ENCODE measurements around the gene PYROXD2.

PYROXD2 gene

GRCh38 chr10:98414578-98414931 is 427 bp downstream of the PYROXD2 start:
- no peak for DNase-seq (ENCODE audit: low spot score)

GRCh38 chr10:98411768-98412167 is 3.2 kb downstream of the PYROXD2 start:
- DNase-seq (ENCODE audit: low spot score), result no peak

DNA sequence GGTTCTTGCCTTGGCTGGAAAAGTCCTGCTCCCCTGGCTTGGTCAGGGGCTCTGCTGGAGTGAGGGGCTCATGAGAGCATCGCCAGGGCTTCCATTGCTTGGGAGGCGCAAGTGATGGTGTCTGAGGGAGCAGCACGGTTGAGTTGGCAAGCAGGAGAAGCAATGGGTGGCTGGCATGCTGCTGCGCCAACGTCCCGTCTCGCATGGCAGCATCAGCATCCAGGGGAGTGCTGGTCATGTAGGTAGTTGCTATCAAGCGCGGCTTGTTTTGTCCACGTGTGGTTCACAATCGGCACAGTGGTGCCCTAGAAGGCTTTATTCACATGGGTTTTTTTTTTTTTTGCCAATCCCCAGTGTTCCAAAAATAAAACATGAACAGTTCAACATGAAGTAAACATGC is 3.8 kb downstream of the PYROXD2 start:
- no peak for DNase-seq (ENCODE audit: low spot score)

GRCh38 chr10:98410759-98411158 is 4.2 kb downstream of the PYROXD2 start:
- DNase-seq (ENCODE audit: low spot score), result no peak

- no peak for DNase-seq (ENCODE audit: low spot score)
Observed at GRCh38 chr10:98410135-98410743, 4.7 kb downstream of the PYROXD2 start.

DNA sequence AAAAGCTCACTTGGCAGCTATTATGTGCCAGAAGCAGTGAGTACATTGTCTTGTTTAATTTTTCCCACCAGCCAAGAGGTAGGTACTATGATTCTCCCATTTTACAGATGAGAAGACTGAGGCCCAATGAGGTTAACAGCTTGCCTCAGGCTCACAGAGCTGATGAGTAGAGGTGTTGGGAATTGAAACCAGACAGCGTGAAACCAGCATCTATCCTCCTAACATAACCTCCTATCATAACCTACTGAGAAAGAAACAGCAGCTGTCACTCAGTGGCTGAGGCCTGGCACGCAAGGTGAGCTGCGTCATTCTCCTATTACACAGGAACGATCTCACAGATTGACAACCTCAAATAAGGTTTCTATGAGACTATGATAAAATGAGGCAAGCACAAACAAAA is 6.2 kb downstream of the PYROXD2 start:
- no peak for DNase-seq (ENCODE audit: low spot score)

- DNase-seq (ENCODE audit: low spot score), result no peak
Observed at GRCh38 chr10:98407744-98408241, 7.2 kb downstream of the PYROXD2 start.

DNA sequence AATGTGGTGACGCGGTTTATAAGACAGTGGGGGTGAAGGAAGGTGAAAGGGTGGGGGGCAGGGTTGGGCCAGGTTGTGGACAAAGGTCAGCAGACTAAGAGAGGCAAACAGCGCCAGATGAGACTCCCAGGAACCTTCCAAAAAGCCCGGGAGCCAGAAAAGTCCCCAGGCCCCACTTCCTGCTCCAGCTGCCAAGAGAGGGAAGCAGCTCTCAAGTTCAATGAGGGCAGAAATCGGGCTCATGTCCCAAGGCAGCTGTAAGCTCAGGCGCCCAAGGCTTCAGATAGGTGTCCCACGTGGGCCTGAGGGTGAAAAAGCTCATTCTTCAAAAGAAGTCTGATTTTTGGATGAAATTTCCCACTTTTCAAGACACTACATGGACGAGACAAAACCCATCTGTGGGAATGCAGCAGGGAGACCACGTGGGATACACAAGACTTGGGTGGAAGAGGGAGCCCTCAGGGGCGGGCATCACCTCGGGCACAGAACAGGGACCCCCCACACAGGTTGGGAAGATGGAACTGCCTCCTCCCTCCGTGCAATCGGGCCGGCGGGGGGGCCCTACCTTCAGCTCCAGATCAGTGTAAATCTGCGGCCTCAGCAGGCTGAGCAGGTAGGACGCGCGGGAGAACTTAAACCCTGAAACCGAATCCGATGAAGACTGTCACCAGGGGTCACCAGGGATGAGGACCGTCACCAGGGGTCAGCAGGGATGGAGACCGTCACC is 7.8 kb downstream of the PYROXD2 start:
- no peak for DNase-seq (ENCODE audit: low spot score)

- peak; percentile 24 for DNase-seq (ENCODE audit: low spot score)
Observed at GRCh38 chr10:98405422-98405821, 9.6 kb downstream of the PYROXD2 start.

- peak; percentile 61 for DNase-seq (ENCODE audit: low spot score)
Observed at GRCh38 chr10:98404571-98405359, 10.2 kb downstream of the PYROXD2 start.

- DNase-seq (ENCODE audit: low spot score), result peak; percentile 43
Observed at GRCh38 chr10:98403812-98404504, 11.0 kb downstream of the PYROXD2 start.

GRCh38 chr10:98402931-98403718 is 11.9 kb downstream of the PYROXD2 start:
- DNase-seq (ENCODE audit: low spot score), result no peak

DNA sequence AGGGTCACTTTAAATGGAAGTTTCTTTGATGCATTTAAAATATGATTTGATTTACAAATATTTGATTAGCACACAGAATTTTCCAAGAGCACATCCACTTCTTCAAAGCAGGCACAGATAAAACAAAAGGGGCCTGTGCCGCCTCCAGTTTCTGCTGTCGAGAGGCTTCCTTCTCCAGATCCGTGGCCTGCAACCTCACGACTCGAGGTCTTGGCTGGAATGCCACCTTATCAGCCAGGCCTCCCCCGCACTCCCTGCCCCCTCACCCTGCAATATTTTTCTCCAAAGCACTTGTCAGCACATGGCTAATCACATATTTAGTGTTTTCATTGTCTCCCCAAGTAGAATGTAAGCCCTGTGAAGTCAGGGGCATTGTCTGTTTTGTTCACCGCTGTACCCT is 12.5 kb downstream of the PYROXD2 start:
- no peak for DNase-seq (ENCODE audit: low spot score)

DNA sequence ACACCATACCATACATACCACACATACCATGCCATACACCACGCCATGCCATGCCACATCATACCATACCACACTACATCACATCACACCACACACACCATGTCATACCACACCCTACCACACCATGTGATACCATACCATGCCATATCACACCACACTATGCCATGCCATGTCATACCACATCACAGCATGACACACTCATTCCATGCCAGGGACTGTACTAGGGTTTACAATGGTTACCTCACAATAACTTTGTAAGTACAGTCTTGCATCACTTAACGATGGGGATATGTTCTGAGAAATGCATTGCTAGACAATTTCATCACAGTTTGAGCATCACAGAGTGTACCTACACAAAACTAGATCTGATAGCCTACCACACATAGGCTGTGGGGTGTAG is 14.5 kb downstream of the PYROXD2 start:
- no peak for DNase-seq (ENCODE audit: low spot score)

- no peak for DNase-seq (ENCODE audit: low spot score)
Observed at GRCh38 chr10:98399784-98400183, 15.2 kb downstream of the PYROXD2 start.

GRCh38 chr10:98397089-98397600 is 17.8 kb downstream of the PYROXD2 start:
- DNase-seq (ENCODE audit: low spot score), result no peak

DNA sequence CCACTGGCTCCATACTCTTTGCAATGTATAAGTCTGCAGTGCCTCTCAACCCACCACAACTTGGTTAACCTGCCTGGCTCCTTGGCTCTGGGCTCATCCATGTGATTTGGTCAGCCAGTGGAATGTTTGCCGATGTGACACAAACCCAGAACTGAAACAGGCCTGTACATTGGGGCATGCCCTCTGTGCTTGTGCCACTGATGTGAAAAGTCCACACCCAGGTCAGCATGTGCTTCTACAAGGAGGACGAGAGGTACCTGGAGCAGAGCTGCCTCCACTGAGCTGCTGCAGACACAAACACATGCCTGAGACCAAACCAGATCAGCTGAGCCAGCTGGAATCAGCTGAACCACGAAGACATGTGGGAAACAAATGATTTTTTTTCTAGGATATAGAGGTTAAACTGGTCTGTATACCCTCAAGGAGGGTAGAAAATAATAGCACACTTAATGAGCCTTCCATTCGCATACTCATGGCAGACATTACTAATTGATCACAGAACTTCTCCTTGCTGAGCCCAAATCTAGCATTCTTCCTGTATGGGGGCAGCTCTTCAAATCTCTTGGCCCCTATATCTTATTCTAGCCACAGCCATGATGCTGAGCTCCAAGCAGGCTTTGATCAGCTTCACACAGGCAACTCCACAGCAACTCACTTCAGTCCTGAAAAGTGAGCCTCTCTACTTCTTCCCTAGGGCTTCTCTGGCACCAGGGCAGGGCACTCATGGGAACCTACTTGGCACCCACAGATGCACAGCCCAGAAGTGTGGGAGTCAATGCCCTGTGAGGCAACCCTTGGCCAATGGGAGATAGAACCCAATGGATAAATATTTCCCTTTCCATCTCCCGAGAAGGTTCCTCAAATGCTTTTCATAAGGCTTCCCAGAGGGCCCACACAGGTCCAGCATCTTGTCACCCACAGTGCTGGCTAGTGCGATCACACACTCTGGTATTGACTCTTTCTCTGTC is 18.6 kb downstream of the PYROXD2 start:
- no peak for DNase-seq (ENCODE audit: low spot score)

DNA sequence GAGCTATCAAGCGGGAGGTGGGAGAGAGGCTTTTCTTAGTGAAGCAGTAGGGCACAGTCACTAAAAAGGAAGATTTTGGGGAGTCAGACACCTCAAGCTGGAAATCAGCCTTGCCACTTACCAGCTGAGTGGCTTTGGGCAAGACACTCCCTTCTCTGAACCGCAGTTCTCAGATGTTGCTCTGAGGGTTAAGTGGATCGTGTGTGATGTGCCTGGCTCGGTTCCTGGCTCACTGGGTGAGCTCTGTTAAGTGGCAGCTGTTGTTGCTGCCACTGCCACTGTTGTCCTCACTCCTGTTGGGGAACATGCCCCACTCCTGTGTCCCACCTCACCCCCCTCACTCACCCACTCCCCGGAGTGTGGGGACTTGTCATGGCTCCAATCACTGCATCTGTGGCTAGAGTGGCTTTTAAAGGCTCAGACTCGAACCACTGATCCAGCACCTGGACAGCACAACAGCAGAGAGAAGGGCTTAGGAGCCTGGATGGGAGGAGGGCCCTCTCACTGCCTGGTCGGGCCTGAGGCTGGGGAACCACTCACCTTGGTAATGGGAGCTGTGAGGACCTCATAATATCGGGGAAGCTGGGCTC is 20.0 kb downstream of the PYROXD2 start:
- DNase-seq (ENCODE audit: low spot score), result no peak

DNA sequence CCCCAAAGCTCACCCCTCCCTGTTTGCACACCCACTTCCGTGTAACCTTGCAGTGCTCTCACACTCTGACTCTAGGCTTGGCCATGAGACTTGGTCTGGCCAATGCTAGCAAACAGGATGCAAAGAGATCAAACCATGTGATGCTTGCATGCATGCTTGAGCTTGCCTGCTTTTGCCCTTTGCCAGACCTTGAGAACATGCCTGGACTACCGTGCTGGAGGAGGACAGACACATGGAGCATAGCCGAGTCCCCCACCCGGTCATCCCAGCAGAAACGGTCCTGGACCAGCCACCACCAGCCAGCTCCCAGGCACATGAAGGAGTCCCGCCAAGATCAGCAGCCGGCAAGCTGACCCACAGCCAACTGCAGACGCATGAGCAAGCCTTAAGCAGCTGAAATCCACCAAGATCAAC is 23.4 kb downstream of the PYROXD2 start:
- DNase-seq (ENCODE audit: low spot score), result peak; percentile 32

DNA sequence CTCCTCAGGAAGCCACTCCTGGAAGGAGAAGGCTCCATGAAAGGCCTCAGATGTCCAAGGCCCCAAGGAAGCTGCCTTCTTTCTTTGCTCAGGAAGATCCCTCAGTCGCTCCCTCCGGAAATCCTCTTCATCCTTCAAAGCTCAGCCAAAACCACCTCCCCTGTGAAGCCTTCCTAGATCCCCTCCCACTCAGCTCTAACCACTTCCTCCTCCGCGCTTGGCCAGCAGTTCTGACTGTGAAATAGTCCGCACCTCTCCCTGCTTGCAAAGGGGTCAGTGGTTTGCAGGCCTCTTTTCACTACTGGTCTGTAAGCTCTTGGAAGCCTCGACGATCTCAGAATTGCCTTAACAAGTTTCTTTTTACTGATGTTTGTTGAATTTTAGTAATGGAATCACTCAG is 23.9 kb downstream of the PYROXD2 start:
- DNase-seq (ENCODE audit: low spot score), result no peak
